ENCODE measurements around the gene SERINC5. TPM values are rescaled to one million over a fixed set of nuclear protein-coding genes. Genes with fewer than 3 reads are reported as not detected.

SERINC5 gene
- total and polyA plus RNA-seq, 2 donors (not counting 3 experiments of a cell fraction or from before 2014, with no cell fraction given), result 3.2 to 10.1 TPM

DNA sequence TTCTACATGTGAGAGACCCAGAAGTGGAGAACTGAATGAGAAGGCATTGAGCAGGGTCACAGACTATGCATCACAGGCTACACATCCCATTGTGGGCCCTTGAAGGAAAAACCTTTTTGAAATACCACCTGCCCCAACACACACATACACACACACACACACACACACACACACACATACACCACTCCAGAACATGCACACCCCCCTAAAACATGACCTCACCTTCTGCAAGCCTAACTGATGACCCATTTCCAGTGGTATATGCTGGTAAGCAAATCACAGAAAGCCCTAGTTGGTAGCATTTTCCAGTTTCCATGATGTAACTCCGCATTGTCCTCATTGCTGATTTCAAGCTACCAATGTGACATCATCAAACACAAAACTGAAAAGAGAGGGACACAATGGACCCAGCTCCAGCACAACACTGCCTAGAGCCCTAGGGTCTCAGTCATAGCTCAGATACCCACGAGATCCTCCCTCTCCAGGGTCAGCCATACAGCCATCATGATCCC lies 184.3 kb downstream of the SERINC5 start:
- CTCF ChIA-PET, result no interaction called here
- no peak for FAIRE-seq

More for the DNA sequence above, 184.3 kb downstream of the SERINC5 start:
- no peak overlapping the region for H3K9ac ChIP-seq (replicated peaks; ENCODE audit: extremely low read depth, insufficient read depth, low read length)
- no peaks in the 10 kb centered on the region for H3K27me3 ChIP-seq (ENCODE audit: control insufficient read depth in 2 of 2, insufficient read depth in 2 of 2, low read length in 2 of 2)
- no peak overlapping the region for H3K4me3 ChIP-seq (replicated peaks in 1 of 3; ENCODE audit: insufficient read depth in 1 of 3, low read depth in 1 of 3, low read length in 3 of 3)
- H3K9me1 ChIP-seq (replicated peaks; ENCODE audit: control insufficient read depth, extremely low read depth, insufficient read depth, low read length), result no peaks in the 10 kb centered on the region
- H4K20me1 ChIP-seq (replicated peaks; ENCODE audit: control insufficient read depth, extremely low read depth, insufficient read depth, low read length), result no peaks in the 10 kb centered on the region
- H3K27ac ChIP-seq (ENCODE audit: insufficient read depth, low read depth, low read length), result no peak overlapping the region
- no peak overlapping the region for H2AFZ ChIP-seq (ENCODE audit: low read depth, low read length)
- no peaks in the 10 kb centered on the region for H3K4me1 ChIP-seq (ENCODE audit: control insufficient read depth, extremely low read depth, insufficient read depth, low read length)
- dilution Hi-C loops (cut with MboI; ENCODE audit: extremely low pct_ligation_motif_present, low sequenced_read_pairs), result no loop called here
- POLR2A ChIA-PET, result no interaction called here
- H3K36me3 ChIP-seq (ENCODE audit: control insufficient read depth in 2 of 2, extremely low read depth in 1 of 2, insufficient read depth in 2 of 2, low read length in 2 of 2), result no peaks in the 10 kb centered on the region
- no peak overlapping the region for H3K4me2 ChIP-seq (ENCODE audit: insufficient read depth, low read length)
- BruUV-seq (replicated peaks), result no TSS peak
- H3K9me3 ChIP-seq (replicated peaks; ENCODE audit: control insufficient read depth, insufficient read depth, low read length), result no peaks in the 10 kb centered on the region
- intact Hi-C loops (cut with micrococcal nuclease), result no loop called here
- no peak for DNase-seq (ENCODE audit: low read depth, low spot score)
- TF ChIP-seq, protein P1, sequence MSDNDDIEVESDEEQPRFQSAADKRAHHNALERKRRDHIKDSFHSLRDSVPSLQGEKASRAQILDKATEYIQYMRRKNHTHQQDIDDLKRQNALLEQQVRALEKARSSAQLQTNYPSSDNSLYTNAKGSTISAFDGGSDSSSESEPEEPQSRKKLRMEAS (IDR thresholded peaks at IDR 0.05; ENCODE audit: insufficient read depth, insufficient read length), result no peak
- TF ChIP-seq CTCF (IDR thresholded peaks at IDR 0.05; ENCODE audit: extremely low read depth in 1 of 2, insufficient read depth in 1 of 2, low read depth in 1 of 2, low read length in 2 of 2), result no peak
- no peaks in the 10 kb centered on the region for H3K79me2 ChIP-seq (ENCODE audit: control insufficient read depth, insufficient read depth, low read length)

Measured in endothelial cell of umbilical vein (primary cell).